ENCODE data around the gene NRXN2. TPM values are rescaled to one million over a fixed set of nuclear protein-coding genes. Genes with fewer than 3 reads are reported as not detected.

Gene NRXN2
- total RNA-seq, 1 experiment from 2014 or later: not detected

- no peak overlapping the region for H3K27ac Mint-ChIP-seq (ENCODE audit: low read depth, unreplicated experiment)
- H3K27me3 Mint-ChIP-seq (ENCODE audit: insufficient read depth, unreplicated experiment): no peaks in the 10 kb centered on the region
- ChIA-PET POLR2A (interaction anchor here (0.9 kb wide), 1 partner anchor 10 kb away, joined by 4 read pairs; no protein-coding TSS in a partner anchor), CTCF (interaction anchor here (0.7 to 1.9 kb wide), 5 partner anchors 10 to 102 kb away, joined by 3 to 15 read pairs (median 3); no protein-coding TSS in a partner anchor)
- no TSS peak for BruUV-seq (replicated peaks)
- H3K4me3 Mint-ChIP-seq (ENCODE audit: unreplicated experiment): no peak overlapping the region
- TF ChIP-seq, protein P1, sequence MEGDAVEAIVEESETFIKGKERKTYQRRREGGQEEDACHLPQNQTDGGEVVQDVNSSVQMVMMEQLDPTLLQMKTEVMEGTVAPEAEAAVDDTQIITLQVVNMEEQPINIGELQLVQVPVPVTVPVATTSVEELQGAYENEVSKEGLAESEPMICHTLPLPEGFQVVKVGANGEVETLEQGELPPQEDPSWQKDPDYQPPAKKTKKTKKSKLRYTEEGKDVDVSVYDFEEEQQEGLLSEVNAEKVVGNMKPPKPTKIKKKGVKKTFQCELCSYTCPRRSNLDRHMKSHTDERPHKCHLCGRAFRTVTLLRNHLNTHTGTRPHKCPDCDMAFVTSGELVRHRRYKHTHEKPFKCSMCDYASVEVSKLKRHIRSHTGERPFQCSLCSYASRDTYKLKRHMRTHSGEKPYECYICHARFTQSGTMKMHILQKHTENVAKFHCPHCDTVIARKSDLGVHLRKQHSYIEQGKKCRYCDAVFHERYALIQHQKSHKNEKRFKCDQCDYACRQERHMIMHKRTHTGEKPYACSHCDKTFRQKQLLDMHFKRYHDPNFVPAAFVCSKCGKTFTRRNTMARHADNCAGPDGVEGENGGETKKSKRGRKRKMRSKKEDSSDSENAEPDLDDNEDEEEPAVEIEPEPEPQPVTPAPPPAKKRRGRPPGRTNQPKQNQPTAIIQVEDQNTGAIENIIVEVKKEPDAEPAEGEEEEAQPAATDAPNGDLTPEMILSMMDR (IDR thresholded peaks at IDR 0.05; ENCODE audit: unreplicated experiment): no peak
- intact Hi-C loops (cut with micrococcal nuclease): no loop called here
- peaks cover 7% of the 10 kb centered on the region for H3K4me1 Mint-ChIP-seq (ENCODE audit: insufficient read depth, unreplicated experiment)
- no peaks in the 10 kb centered on the region for H3K9me3 Mint-ChIP-seq (ENCODE audit: unreplicated experiment)
- H3K36me3 Mint-ChIP-seq (ENCODE audit: insufficient read depth, unreplicated experiment): peaks cover 93% of the 10 kb centered on the region
- no peak for DNase-seq (ENCODE audit: unreplicated experiment)
Measured at GRCh38 chr11:64766881-64767280, 43.9 kb upstream of the NRXN2 start.

GRCh38 chr11:64765851-64766665 lies 43.1 kb upstream of the NRXN2 start:
- intact Hi-C loops (cut with micrococcal nuclease): no loop called here
- ChIA-PET POLR2A (interaction anchor here (0.9 to 6.8 kb wide), 2 partner anchors 9 to 10 kb away, joined by 4 to 86 read pairs; partner anchors contain the start of gene SF1), CTCF (no interaction called here)
- TF ChIP-seq, protein P1 (IDR thresholded peaks at IDR 0.05; ENCODE audit: unreplicated experiment): no peak
- no peak for DNase-seq (ENCODE audit: unreplicated experiment)
- Mint-ChIP-seq H3K4me3 (ENCODE audit: unreplicated experiment) (no peak overlapping the region), H3K4me1 (ENCODE audit: insufficient read depth, unreplicated experiment) (peaks cover 7% of the 10 kb centered on the region), H3K9me3 (ENCODE audit: unreplicated experiment) (no peaks in the 10 kb centered on the region), H3K36me3 (ENCODE audit: insufficient read depth, unreplicated experiment) (peaks cover 87% of the 10 kb centered on the region), H3K27me3 (ENCODE audit: insufficient read depth, unreplicated experiment) (no peaks in the 10 kb centered on the region), H3K27ac (ENCODE audit: low read depth, unreplicated experiment) (no peak overlapping the region)
- BruUV-seq (replicated peaks): no TSS peak

- TF ChIP-seq, protein P1 (IDR thresholded peaks at IDR 0.05; ENCODE audit: unreplicated experiment): no peak
- intact Hi-C loops (cut with micrococcal nuclease): no loop called here
- H3K27ac Mint-ChIP-seq (ENCODE audit: low read depth, unreplicated experiment): no peak overlapping the region
- no peak overlapping the region for H3K4me3 Mint-ChIP-seq (ENCODE audit: unreplicated experiment)
- H3K4me1 Mint-ChIP-seq (ENCODE audit: insufficient read depth, unreplicated experiment): peaks cover 7% of the 10 kb centered on the region
- H3K9me3 Mint-ChIP-seq (ENCODE audit: unreplicated experiment): no peaks in the 10 kb centered on the region
- ChIA-PET CTCF (interaction anchor here (0.7 kb wide), 1 partner anchor 11 kb away, joined by 3 read pairs; no protein-coding TSS in a partner anchor), POLR2A (interaction anchor here (6.8 kb wide), 1 partner anchor 9 kb away, joined by 86 read pairs; the partner anchor contains the start of gene SF1)
- H3K27me3 Mint-ChIP-seq (ENCODE audit: insufficient read depth, unreplicated experiment): no peaks in the 10 kb centered on the region
- no TSS peak for BruUV-seq (replicated peaks)
- peaks cover 84% of the 10 kb centered on the region for H3K36me3 Mint-ChIP-seq (ENCODE audit: insufficient read depth, unreplicated experiment)
- DNase-seq (ENCODE audit: unreplicated experiment): no peak
Measured at GRCh38 chr11:64765291-64765850, 42.4 kb upstream of the NRXN2 start.

DNA sequence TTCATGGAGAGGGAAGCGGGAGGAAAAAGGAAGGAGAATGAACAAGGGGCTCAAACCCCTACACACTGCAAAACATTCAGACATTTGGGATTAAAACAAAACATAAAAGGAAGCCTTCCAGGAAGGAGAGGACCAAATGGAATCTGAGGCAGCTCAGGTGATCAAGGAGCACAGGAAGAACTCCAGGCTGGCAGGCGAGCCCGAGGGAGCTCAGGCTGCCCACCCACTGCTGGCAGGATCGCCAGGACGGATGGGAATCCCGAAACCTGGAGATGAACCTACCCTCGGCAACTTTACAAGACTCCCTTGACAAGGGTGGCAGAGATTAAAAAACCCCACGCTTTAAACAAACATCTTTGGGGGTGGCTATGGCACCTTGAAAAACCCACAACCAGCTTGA lies 41.8 kb upstream of the NRXN2 start:
- H3K27ac Mint-ChIP-seq (ENCODE audit: low read depth, unreplicated experiment): no peak overlapping the region
- ChIA-PET POLR2A (interaction anchor here (6.8 kb wide), 1 partner anchor 10 kb away, joined by 86 read pairs; the partner anchor contains the start of gene SF1), CTCF (interaction anchor here (0.7 kb wide), 1 partner anchor 10 kb away, joined by 3 read pairs; no protein-coding TSS in a partner anchor)
- no peaks in the 10 kb centered on the region for H3K9me3 Mint-ChIP-seq (ENCODE audit: unreplicated experiment)
- TSS peak; percentile 72 for BruUV-seq (replicated peaks)
- intact Hi-C loops (cut with micrococcal nuclease): no loop called here
- peaks cover 77% of the 10 kb centered on the region for H3K36me3 Mint-ChIP-seq (ENCODE audit: insufficient read depth, unreplicated experiment)
- no peak overlapping the region for H3K4me3 Mint-ChIP-seq (ENCODE audit: unreplicated experiment)
- TF ChIP-seq, protein P1 (IDR thresholded peaks at IDR 0.05; ENCODE audit: unreplicated experiment): no peak
- peaks cover 7% of the 10 kb centered on the region for H3K4me1 Mint-ChIP-seq (ENCODE audit: insufficient read depth, unreplicated experiment)
- no peaks in the 10 kb centered on the region for H3K27me3 Mint-ChIP-seq (ENCODE audit: insufficient read depth, unreplicated experiment)
- no peak for DNase-seq (ENCODE audit: unreplicated experiment)

All from MCF 10A (cell line).